NCI-H2107 (cell line): ENCODE data around the gene GPR21.

Experiments used
- DNase-seq: peaks from one replicate; lab custom pipeline; 2025; lab: John Stamatoyannopoulos, UW

GPR21 gene

GRCh38 chr9:123063896-123064295, 30.4 kb downstream of the GPR21 start:
- DNase-seq: no peak

GRCh38 chr9:123064716-123065115, 31.2 kb downstream of the GPR21 start:
- no peak for DNase-seq

GRCh38 chr9:123065196-123065595, 31.7 kb downstream of the GPR21 start:
- no peak for DNase-seq

- DNase-seq: no peak
These were observed 33.7 kb downstream of the GPR21 start for GRCh38 chr9:123067136-123067535.

- DNase-seq: no peak
These were observed 35.6 kb downstream of the GPR21 start for GRCh38 chr9:123069010-123069481.

- no peak for DNase-seq
These were observed 36.7 kb downstream of the GPR21 start for GRCh38 chr9:123070198-123070597.

GRCh38 chr9:123072407-123072995, 39.0 kb downstream of the GPR21 start:
- DNase-seq: no peak

- DNase-seq: no peak
These were observed 40.0 kb downstream of the GPR21 start for GRCh38 chr9:123073441-123073840.

GRCh38 chr9:123073991-123074422, 40.5 kb downstream of the GPR21 start:
- no peak for DNase-seq

- DNase-seq: no peak
These were observed 41.2 kb downstream of the GPR21 start for GRCh38 chr9:123074628-123075027.

- DNase-seq: no peak
These were observed 47.0 kb downstream of the GPR21 start for GRCh38 chr9:123080444-123080843.

- DNase-seq: no peak
These were observed 48.4 kb downstream of the GPR21 start for GRCh38 chr9:123081824-123082223.

GRCh38 chr9:123083680-123084079, 50.2 kb downstream of the GPR21 start:
- DNase-seq: no peak

- no peak for DNase-seq
These were observed 50.8 kb downstream of the GPR21 start for GRCh38 chr9:123084256-123084655.
